A549 (cell line): Measurements from ENCODE around the gene MTTP.

Experiments used
- CBX8 ChIP-seq: fragments of 200-600 bp; sonication (generic); IDR thresholded peaks from 2 replicates; pipeline ENCODE4 v1.6.1; 2016
- CEBPB ChIP-seq, 2 experiments: fragments of >200 bp in 1 of 2; sonication (Bioruptor Twin) in 1 of 2; formaldehyde crosslinking in 1 of 2; IDR thresholded peaks; 2 replicates each; pipeline ENCODE4 v1.6.1; 2012 to 2016
- CTCF ChIP-seq: fragments of >200 bp; sonication (Bioruptor Twin); formaldehyde crosslinking; IDR thresholded peaks from 3 replicates; pipeline ENCODE4 v1.5.1; 2016
- E2F6 ChIP-seq: IDR thresholded peaks from 2 replicates; pipeline ENCODE4 v1.6.1; 2012; ENCODE audit warnings: low read depth, borderline replicate concordance
- EP300 ChIP-seq, 2 experiments: fragments of >200 bp; sonication (Bioruptor Twin); formaldehyde crosslinking; IDR thresholded peaks; 2 replicates in 1 of 2; 3 replicates in 1 of 2; pipeline ENCODE4 v1.6.1; 2016 to 2017
- JUNB ChIP-seq: fragments of >200 bp; sonication (Bioruptor Twin); formaldehyde crosslinking; IDR thresholded peaks from 2 replicates; pipeline ENCODE4 v1.6.1; 2016
- NFE2L2 ChIP-seq: fragments of 150-350 bp; conservative IDR thresholded peaks from 2 replicates; pipeline ENCODE4 v1.6.1; 2014; ENCODE audit warnings: low read length
- PHF8 ChIP-seq: fragments of 200-600 bp; sonication (generic); IDR thresholded peaks from 2 replicates; pipeline ENCODE4 v1.6.1; 2016; ENCODE audit warnings: low read depth, mild to moderate bottlenecking, antibody characterized with exemption, moderate library complexity, borderline replicate concordance
- POLR2A ChIP-seq: IDR thresholded peaks from 2 replicates; pipeline ENCODE4 v1.6.1; 2012; ENCODE audit warnings: mild to moderate bottlenecking, low read length
- RAD21 ChIP-seq, 2 experiments: fragments of >200 bp in 1 of 2; sonication (Bioruptor Twin) in 1 of 2; formaldehyde crosslinking in 1 of 2; IDR thresholded peaks in 1 of 2; conservative IDR thresholded peaks in 1 of 2; 2 replicates in 1 of 2; 3 replicates in 1 of 2; pipeline ENCODE4 v1.6.1; 2012 to 2018; ENCODE audit warnings: inconsistent platforms in 1 of 2
- TF ChIP-seq, protein P1 (sequence below): IDR thresholded peaks from 2 replicates; pipeline ENCODE4 v1.6.1; 2012
- TF ChIP-seq, protein P2 (sequence below): IDR thresholded peaks from 2 replicates; pipeline ENCODE4 v1.6.1; 2012

DNA sequence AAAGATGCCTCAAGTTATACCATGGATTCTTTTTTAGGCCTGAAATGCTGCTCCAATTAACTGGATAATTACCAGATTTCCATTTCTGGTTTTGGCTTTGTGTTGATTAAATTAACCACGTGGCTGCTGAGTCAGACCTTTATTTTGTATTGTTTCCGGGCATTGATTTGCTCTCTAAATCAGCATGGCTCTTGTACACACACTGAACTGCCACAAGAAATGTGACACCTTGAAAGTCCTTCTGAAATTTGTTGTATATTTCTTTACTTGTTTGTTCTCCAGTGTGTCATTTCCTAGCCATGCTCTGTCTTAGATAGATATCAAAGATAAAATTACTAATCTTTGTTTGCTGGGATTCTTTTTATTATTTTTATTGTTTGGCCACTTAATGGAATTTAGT lies 11.7 kb downstream of the MTTP start:
- TF ChIP-seq CTCF (no peak), CBX8 (no peak), POLR2A (no peak), CEBPB (IDR thresholded peaks at IDR 0.05) (no peak), PHF8 (no peak), JUNB (no peak), EP300 (IDR thresholded peaks at IDR 0.05) (no peak), NFE2L2 (no peak), RAD21 (conservative IDR thresholded peaks at IDR 0.05 in 1 of 2, IDR thresholded peaks at IDR 0.05 in 1 of 2) (no peak), E2F6 (no peak)
- TF ChIP-seq, protein P1, sequence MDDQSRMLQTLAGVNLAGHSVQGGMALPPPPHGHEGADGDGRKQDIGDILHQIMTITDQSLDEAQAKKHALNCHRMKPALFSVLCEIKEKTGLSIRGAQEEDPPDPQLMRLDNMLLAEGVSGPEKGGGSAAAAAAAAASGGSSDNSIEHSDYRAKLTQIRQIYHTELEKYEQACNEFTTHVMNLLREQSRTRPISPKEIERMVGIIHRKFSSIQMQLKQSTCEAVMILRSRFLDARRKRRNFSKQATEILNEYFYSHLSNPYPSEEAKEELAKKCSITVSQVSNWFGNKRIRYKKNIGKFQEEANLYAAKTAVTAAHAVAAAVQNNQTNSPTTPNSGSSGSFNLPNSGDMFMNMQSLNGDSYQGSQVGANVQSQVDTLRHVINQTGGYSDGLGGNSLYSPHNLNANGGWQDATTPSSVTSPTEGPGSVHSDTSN = no peak
- TF ChIP-seq, protein P2, sequence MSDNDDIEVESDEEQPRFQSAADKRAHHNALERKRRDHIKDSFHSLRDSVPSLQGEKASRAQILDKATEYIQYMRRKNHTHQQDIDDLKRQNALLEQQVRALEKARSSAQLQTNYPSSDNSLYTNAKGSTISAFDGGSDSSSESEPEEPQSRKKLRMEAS = no peak
